WERI-Rb-1 (cell line): ENCODE results near the gene ECHS1.

Experiments used
- DNase-seq: peaks from one replicate; pipeline ENCODE4 v3.0.0-alpha.2; 2020
- H3K27ac ChIP-seq: fragments of 250-450 bp; sonication (Bioruptor Pico); 2 replicates; pipeline ENCODE4 v1.5.1; 2020; ENCODE audit warnings: mild to moderate bottlenecking, moderate library complexity
- H3K27me3 ChIP-seq: fragments of 250-450 bp; sonication (Bioruptor Pico); 2 replicates; pipeline ENCODE4 v1.5.1; 2021; ENCODE audit warnings: mild to moderate bottlenecking, low read depth, moderate library complexity; ENCODE audit not compliant: insufficient read depth, severe bottlenecking
- H3K36me3 ChIP-seq: fragments of 250-450 bp; sonication (Bioruptor Pico); 2 replicates; pipeline ENCODE4 v1.5.1; 2020; ENCODE audit warnings: mild to moderate bottlenecking, moderate library complexity
- H3K4me3 ChIP-seq: 2 replicates; pipeline ENCODE4 v1.5.1; 2011; ENCODE audit warnings: low read depth, mild to moderate bottlenecking, control low read depth, low read length
- H3K9me3 ChIP-seq: fragments of 250-450 bp; sonication (Bioruptor Pico); 2 replicates; pipeline ENCODE4 v1.5.1; 2021; ENCODE audit warnings: mild to moderate bottlenecking, moderate library complexity; ENCODE audit not compliant: severe bottlenecking
- CTCF ChIP-seq: IDR thresholded peaks from 2 replicates; pipeline ENCODE4 v1.5.1; 2011; ENCODE audit warnings: low read depth, mild to moderate bottlenecking, control low read depth, inconsistent platforms, low read length

The ECHS1 gene

GRCh38 chr10:133338080-133339071 is 34.8 kb downstream of the ECHS1 start:
- no peak overlapping the region for H3K27ac ChIP-seq
- H3K36me3 ChIP-seq = no peaks in the 10 kb centered on the region
- H3K4me3 ChIP-seq = no peak overlapping the region
- H3K27me3 ChIP-seq = peaks cover 32% of the 10 kb centered on the region
- DNase-seq = no peak
- H3K9me3 ChIP-seq = peaks cover 3% of the 10 kb centered on the region
- TF ChIP-seq CTCF = no peak

GRCh38 chr10:133337370-133337725 is 35.8 kb downstream of the ECHS1 start:
- DNase-seq = no peak
- no peak overlapping the region for H3K27ac ChIP-seq
- H3K36me3 ChIP-seq = no peaks in the 10 kb centered on the region
- H3K4me3 ChIP-seq = no peak overlapping the region
- peaks cover 38% of the 10 kb centered on the region for H3K27me3 ChIP-seq
- peaks cover 9% of the 10 kb centered on the region for H3K9me3 ChIP-seq
- TF ChIP-seq CTCF = no peak

GRCh38 chr10:133336577-133337369 is 36.4 kb downstream of the ECHS1 start, which contains the start of gene CALY:
Gene CALY (minus strand): TSS chr10:133336896. CDS start chr10:133328989, 7,907 bp downstream.
- no peak for TF ChIP-seq CTCF
- H3K27ac ChIP-seq = no peak within 1 kb of the TSS
- H3K4me3 ChIP-seq = peak within 1 kb of the TSS; percentile 38
- H3K9me3 ChIP-seq = peaks cover 10% of the 10 kb centered on the region
- no peaks in the 10 kb centered on the region for H3K36me3 ChIP-seq
- peak; percentile 65 for DNase-seq
- peaks cover 43% of the 10 kb centered on the region for H3K27me3 ChIP-seq

GRCh38 chr10:133336118-133336576 is 37.0 kb downstream of the ECHS1 start:
- peaks cover 10% of the 10 kb centered on the region for H3K9me3 ChIP-seq
- no peaks in the 10 kb centered on the region for H3K36me3 ChIP-seq
- TF ChIP-seq CTCF = no peak
- H3K27me3 ChIP-seq = peaks cover 44% of the 10 kb centered on the region
- H3K27ac ChIP-seq = no peak overlapping the region
- peak overlapping the region; percentile 38 for H3K4me3 ChIP-seq
- no peak for DNase-seq

GRCh38 chr10:133335246-133336117 is 37.7 kb downstream of the ECHS1 start:
- Histone ChIP-seq H3K27me3 (peaks cover 44% of the 10 kb centered on the region), H3K9me3 (peaks cover 10% of the 10 kb centered on the region), H3K4me3 (peak overlapping the region; percentile 38), H3K36me3 (no peaks in the 10 kb centered on the region), H3K27ac (no peak overlapping the region)
- TF ChIP-seq CTCF = no peak
- peak; percentile 65 for DNase-seq
